B cell (primary cell): ENCODE results near the gene IL1RN. TPM values are rescaled to one million over a fixed set of nuclear protein-coding genes. Genes with fewer than 3 reads are reported as not detected.

ENCODE experiments used
- ATAC-seq: fragments of 200-7000 bp; cut with Tn5 transposase; one replicate; pipeline ENCODE4 v1.10.0; 2021; ENCODE audit warnings: low read depth, mild to moderate bottlenecking, moderate number of reproducible peaks, moderate library complexity
- CTCF ChIA-PET: fragments of 350-600 bp; sonication (Branson Sonifier 250); formaldehyde crosslinking; loops from one replicate; lab custom pipeline; 2021; ENCODE audit warnings: antibody characterized with exemption, inconsistent platforms; lab: Charles Lee
- POLR2A ChIA-PET: fragments of 350-600 bp; sonication (Branson Sonifier 250); formaldehyde crosslinking; loops from one replicate; lab custom pipeline; 2021; ENCODE audit warnings: antibody characterized with exemption; lab: Charles Lee
- DNase-seq: peaks from one replicate; pipeline ENCODE4 v3.0.0; 2013
- H2AFZ ChIP-seq: 2 replicates; pipeline ENCODE4 v1.6.1; 2012; ENCODE audit warnings: mild to moderate bottlenecking, low read depth, low read length; ENCODE audit not compliant: insufficient read depth, poor library complexity, severe bottlenecking
- H3K27ac ChIP-seq, 2 donors: 1 replicate in 1 of 2; 2 replicates in 1 of 2; pipeline ENCODE4 v1.5.1; 2012 to 2013; ENCODE audit warnings: low read length in 2 of 2, mild to moderate bottlenecking in 2 of 2, moderate library complexity in 1 of 2
- H3K27me3 ChIP-seq, 4 experiments: fragments of 200-600 bp in 1 of 4; sonication (generic) in 1 of 4; replicated peaks in 1 of 4; 1 replicate in 2 of 4; 2 replicates in 2 of 4; pipeline versions ENCODE4 v1.6.1 to v1.7.0; 2013 to 2016; ENCODE audit warnings: low read length in 3 of 4, mild to moderate bottlenecking in 2 of 4, mixed read lengths in 1 of 4, moderate library complexity in 1 of 4; ENCODE audit not compliant: insufficient read depth in 4 of 4, control insufficient read depth in 3 of 4; ENCODE audit errors: control extremely low read depth in 1 of 4
- H3K36me3 ChIP-seq, 2 experiments: replicated peaks in 1 of 2; 1 replicate in 1 of 2; 2 replicates in 1 of 2; pipeline versions ENCODE4 v1.6.1 to v1.7.1; 2013; ENCODE audit warnings: low read length in 1 of 2; ENCODE audit not compliant: insufficient read depth in 2 of 2, control insufficient read depth in 1 of 2; ENCODE audit errors: control extremely low read depth in 1 of 2, extremely low read depth in 1 of 2
- H3K4me1 ChIP-seq, 2 donors: fragments of 200-600 bp in 1 of 2; sonication (generic) in 1 of 2; 1 replicate in 1 of 2; 2 replicates in 1 of 2; pipeline versions ENCODE4 v1.5.1 to v1.6.1; 2013 to 2017; ENCODE audit warnings: low read length in 2 of 2; ENCODE audit not compliant: control insufficient read depth in 2 of 2, insufficient read depth in 2 of 2
- H3K4me2 ChIP-seq: replicated peaks from 2 replicates; pipeline ENCODE3; 2012; ENCODE audit warnings: mild to moderate bottlenecking, low read depth, low read length; ENCODE audit not compliant: poor library complexity, severe bottlenecking
- H3K4me3 ChIP-seq, 5 experiments: fragments of 200-600 bp in 1 of 5; sonication (generic) in 1 of 5; 1 replicate in 3 of 5; 2 replicates in 2 of 5; pipeline versions ENCODE4 v1.5.1 to v1.7.0; 2011 to 2016; ENCODE audit warnings: low read length in 4 of 5, mild to moderate bottlenecking in 4 of 5, low read depth in 2 of 5, control low read depth in 1 of 5, moderate library complexity in 1 of 5; ENCODE audit not compliant: insufficient read depth in 1 of 5; ENCODE audit errors: control extremely low read depth in 1 of 5, extremely low read depth in 1 of 5
- H3K79me2 ChIP-seq: fragments of 200-600 bp; sonication (generic); one replicate; pipeline ENCODE4 v1.6.0; 2016; ENCODE audit warnings: low read length; ENCODE audit not compliant: control insufficient read depth, insufficient read depth
- H3K9ac ChIP-seq: fragments of 200-600 bp; sonication (generic); 2 replicates; pipeline ENCODE4 v1.6.1; 2017; ENCODE audit warnings: mild to moderate bottlenecking, low read length, moderate library complexity
- H3K9me3 ChIP-seq, 3 donors: one replicate each; pipeline versions ENCODE4 v1.6.1 to v1.7.1; 2013; ENCODE audit warnings: low read length in 2 of 3; ENCODE audit not compliant: control insufficient read depth in 2 of 3, insufficient read depth in 1 of 3; ENCODE audit errors: control extremely low read depth in 1 of 3
- H4K20me1 ChIP-seq: 2 replicates; pipeline ENCODE4 v1.6.0; 2012; ENCODE audit warnings: mild to moderate bottlenecking, low read length; ENCODE audit not compliant: insufficient read depth, control insufficient read depth, poor library complexity, severe bottlenecking
- H3K27ac Mint-ChIP-seq: one replicate; pipeline ENCODE4 v1.8.0; 2021; ENCODE audit warnings: mixed read lengths
- H3K27me3 Mint-ChIP-seq: one replicate; pipeline ENCODE4 v1.8.0; 2021; ENCODE audit warnings: mixed read lengths
- H3K4me1 Mint-ChIP-seq: one replicate; pipeline ENCODE4 v1.8.0; 2021; ENCODE audit warnings: mixed read lengths
- H3K4me3 Mint-ChIP-seq: one replicate; pipeline ENCODE4 v1.8.0; 2021; ENCODE audit warnings: mixed read lengths
- H3K9me3 Mint-ChIP-seq: one replicate; pipeline ENCODE4 v1.8.0; 2022; ENCODE audit warnings: mixed read lengths; ENCODE audit not compliant: insufficient read depth
- CTCF ChIP-seq: fragments of 200-600 bp; IDR thresholded peaks from one replicate; pipeline ENCODE4 v1.8.0; 2022; ENCODE audit warnings: antibody characterized with exemption, mild to moderate bottlenecking
- EZH2 ChIP-seq: IDR thresholded peaks from 2 replicates; pipeline ENCODE4 v1.6.1; 2012; ENCODE audit warnings: borderline replicate concordance, low read depth, mild to moderate bottlenecking, moderate library complexity, low read length; ENCODE audit not compliant: insufficient read depth, poor library complexity, severe bottlenecking
- WGBS: methylation state at CpG from one replicate; pipeline ENCODE4 v1.1.5; 2013; ENCODE audit warnings: missing lambda C conversion rate; ENCODE audit not compliant: insufficient coverage; 5-methylcytosine and 5-hydroxymethylcytosine counted together
- intact Hi-C: fragments of 100-400 bp; cut with micrococcal nuclease; formaldehyde crosslinking; loops from one replicate; pipeline ENCODE4 v1.10.0; 2022
- polyA plus RNA-seq: library from polyadenylated mRNA; depleted of rRNA; stranded (reverse); fragments of >200 nt; gene quantifications from 2 replicates; pipeline ENCODE4 v1.2.3, GENCODE V29; 2012
- total RNA-seq, 2 donors: library from RNA; stranded (reverse); fragments of 120-200 nt in 1 of 2; gene quantifications; 1 replicate in 1 of 2; 2 replicates in 1 of 2; pipeline versions ENCODE4 v1.2.3 to v1.2.4, GENCODE V29; 2013 to 2022

The IL1RN gene
- total and polyA plus RNA-seq, 2 donors (not counting 1 experiment from before 2014, with no cell fraction given) = 0.79 TPM; not detected in 1

- no peak overlapping the region for H3K4me3 ChIP-seq
- H3K36me3 ChIP-seq = no peaks in the 10 kb centered on the region
- ATAC-seq (no peak), DNase-seq (no peak)
- Mint-ChIP-seq H3K27me3 (peaks cover 39% of the 10 kb centered on the region), H3K27ac (no peak overlapping the region), H3K4me1 (peaks cover 1% of the 10 kb centered on the region), H3K4me3 (no peak overlapping the region), H3K9me3 (no peaks in the 10 kb centered on the region)
- H3K27me3 ChIP-seq = peaks cover 0 to 20% (median 5%) of the 10 kb centered on the region in 4 experiments
- no peaks in the 10 kb centered on the region for H3K4me1 ChIP-seq
- TF ChIP-seq EZH2 (no peak), CTCF (no peak)
- no peak overlapping the region for H3K27ac ChIP-seq
- CTCF ChIA-PET = interaction anchor here (0.8 to 1.7 kb wide), 3 partner anchors 9 to 60 kb away, joined by 3 to 5 read pairs (median 4); no protein-coding TSS in a partner anchor
- no peaks in the 10 kb centered on the region for H3K9me3 ChIP-seq
- intact Hi-C loops = no loop called here
- no peak overlapping the region for H3K4me2 ChIP-seq
- H2AFZ ChIP-seq = no peak overlapping the region
- no peak overlapping the region for H3K9ac ChIP-seq
- 90% methylated on average over 5 of the region's 6 CpGs for WGBS
- no peaks in the 10 kb centered on the region for H4K20me1 ChIP-seq
- POLR2A ChIA-PET = no interaction called here
- no peaks in the 10 kb centered on the region for H3K79me2 ChIP-seq
Measured at GRCh38 chr2:113078350-113078839, 49.0 kb upstream of the IL1RN start.

- Mint-ChIP-seq H3K4me3 (no peak overlapping the region), H3K27me3 (peaks cover 38% of the 10 kb centered on the region), H3K4me1 (peaks cover 2% of the 10 kb centered on the region), H3K27ac (no peak overlapping the region), H3K9me3 (no peaks in the 10 kb centered on the region)
- no peaks in the 10 kb centered on the region for H3K4me1 ChIP-seq
- no peaks in the 10 kb centered on the region for H4K20me1 ChIP-seq
- POLR2A ChIA-PET = interaction anchor here (0.6 kb wide), 1 partner anchor 120 kb away, joined by 3 read pairs; no protein-coding TSS in a partner anchor
- ATAC-seq (no peak), DNase-seq (no peak)
- H2AFZ ChIP-seq = no peak overlapping the region
- no peaks in the 10 kb centered on the region for H3K79me2 ChIP-seq
- 86% methylated on average over 2 of the region's 4 CpGs for WGBS
- no peaks in the 10 kb centered on the region for H3K9me3 ChIP-seq
- no peak overlapping the region for H3K9ac ChIP-seq
- TF ChIP-seq CTCF = no peak
- no peak for TF ChIP-seq EZH2
- H3K27ac ChIP-seq = no peak overlapping the region
- no peak overlapping the region for H3K4me2 ChIP-seq
- H3K4me3 ChIP-seq = no peak overlapping the region
- peaks cover 0 to 20% (median 6%) of the 10 kb centered on the region in 4 experiments for H3K27me3 ChIP-seq
- intact Hi-C loops = no loop called here
- H3K36me3 ChIP-seq = no peaks in the 10 kb centered on the region
- CTCF ChIA-PET = interaction anchor here (1.2 to 5.5 kb wide), 9 partner anchors 10 to 361 kb away, joined by 3 to 61 read pairs (median 11); no protein-coding TSS in a partner anchor
Measured at GRCh38 chr2:113079131-113079530, 48.3 kb upstream of the IL1RN start.
